ENCODE results near the gene PHEX.

PHEX gene

GRCh38 chrX:22037911-22038537 lies 5.9 kb downstream of the PHEX start:
- DNase-seq (ENCODE audit: low read depth, low spot score), result peak; percentile 76
- H3K4me3 ChIP-seq (ENCODE audit: low read length), result peak overlapping the region; percentile 21

- no peak overlapping the region for H3K4me3 ChIP-seq (ENCODE audit: low read length)
- DNase-seq (ENCODE audit: low read depth, low spot score), result no peak
Observed at GRCh38 chrX:22039541-22039940, 7.4 kb downstream of the PHEX start.

- no peak for DNase-seq (ENCODE audit: low read depth, low spot score)
- no peak overlapping the region for H3K4me3 ChIP-seq (ENCODE audit: low read length)
Observed at GRCh38 chrX:22040184-22040583, 8.1 kb downstream of the PHEX start.

- DNase-seq (ENCODE audit: low read depth, low spot score), result no peak
- no peak overlapping the region for H3K4me3 ChIP-seq (ENCODE audit: low read length)
Observed at GRCh38 chrX:22041907-22042530, 9.9 kb downstream of the PHEX start.

GRCh38 chrX:22043872-22044271 lies 11.7 kb downstream of the PHEX start:
- DNase-seq (ENCODE audit: low read depth, low spot score), result no peak
- no peak overlapping the region for H3K4me3 ChIP-seq (ENCODE audit: low read length)

GRCh38 chrX:22047468-22047867 lies 15.3 kb downstream of the PHEX start:
- H3K4me3 ChIP-seq (ENCODE audit: low read length), result no peak overlapping the region
- no peak for DNase-seq (ENCODE audit: low read depth, low spot score)

- no peak for DNase-seq (ENCODE audit: low read depth, low spot score)
Observed at GRCh38 chrX:22053481-22053880, 21.4 kb downstream of the PHEX start.

GRCh38 chrX:22056235-22056634 lies 24.1 kb downstream of the PHEX start:
- DNase-seq (ENCODE audit: low read depth, low spot score), result no peak

More at GRCh38 chrX:22053481-22053880, 21.4 kb downstream of the PHEX start:
- H3K4me3 ChIP-seq (ENCODE audit: low read length), result no peak overlapping the region

GRCh38 chrX:22057667-22058066 lies 25.5 kb downstream of the PHEX start:
- H3K4me3 ChIP-seq (ENCODE audit: low read length), result no peak overlapping the region
- DNase-seq (ENCODE audit: low read depth, low spot score), result no peak

More at GRCh38 chrX:22056235-22056634, 24.1 kb downstream of the PHEX start:
- no peak overlapping the region for H3K4me3 ChIP-seq (ENCODE audit: low read length)

GRCh38 chrX:22059775-22060174 lies 27.6 kb downstream of the PHEX start:
- H3K4me3 ChIP-seq (ENCODE audit: low read length), result no peak overlapping the region
- DNase-seq (ENCODE audit: low read depth, low spot score), result no peak

GRCh38 chrX:22060415-22061280 lies 28.5 kb downstream of the PHEX start:
- no peak overlapping the region for H3K4me3 ChIP-seq (ENCODE audit: low read length)
- DNase-seq (ENCODE audit: low read depth, low spot score), result no peak

- no peak for DNase-seq (ENCODE audit: low read depth, low spot score)
- no peak overlapping the region for H3K4me3 ChIP-seq (ENCODE audit: low read length)
Observed at GRCh38 chrX:22063284-22063683, 31.2 kb downstream of the PHEX start.

GRCh38 chrX:22069586-22069985 lies 37.5 kb downstream of the PHEX start:
- no peak overlapping the region for H3K4me3 ChIP-seq (ENCODE audit: low read length)
- DNase-seq (ENCODE audit: low read depth, low spot score), result no peak

GRCh38 chrX:22073928-22074327 lies 41.8 kb downstream of the PHEX start:
- no peak overlapping the region for H3K4me3 ChIP-seq (ENCODE audit: low read length)
- DNase-seq (ENCODE audit: low read depth, low spot score), result no peak

GRCh38 chrX:22078117-22078516 lies 46.0 kb downstream of the PHEX start:
- no peak for DNase-seq (ENCODE audit: low read depth, low spot score)
- H3K4me3 ChIP-seq (ENCODE audit: low read length), result no peak overlapping the region

- peak; percentile 35 for DNase-seq (ENCODE audit: low read depth, low spot score)
- no peak overlapping the region for H3K4me3 ChIP-seq (ENCODE audit: low read length)
Observed at GRCh38 chrX:22081475-22082092, 49.5 kb downstream of the PHEX start.

GRCh38 chrX:22086003-22086402 lies 53.9 kb downstream of the PHEX start:
- no peak overlapping the region for H3K4me3 ChIP-seq (ENCODE audit: low read length)
- no peak for DNase-seq (ENCODE audit: low read depth, low spot score)

GRCh38 chrX:22087011-22087557 lies 55.0 kb downstream of the PHEX start:
- no peak overlapping the region for H3K4me3 ChIP-seq (ENCODE audit: low read length)
- DNase-seq (ENCODE audit: low read depth, low spot score), result no peak

GRCh38 chrX:22088326-22088725 lies 56.2 kb downstream of the PHEX start:
- H3K4me3 ChIP-seq (ENCODE audit: low read length), result no peak overlapping the region
- DNase-seq (ENCODE audit: low read depth, low spot score), result no peak
